DLD1 (cell line): ENCODE measurements around the gene MYLK.

Source experiments
- in situ Hi-C: cut with HindIII; loops from 2 replicates; pipeline ENCODE4 v1.10.0; 2017; ENCODE audit warnings: low sequenced_read_pairs

The MYLK gene

GRCh38 chr3:123798550-123798949 is 85.6 kb downstream of the MYLK start:
- in situ Hi-C loops = no loop called here

GRCh38 chr3:123795471-123796251 is 88.5 kb downstream of the MYLK start:
- in situ Hi-C loops = no loop called here

- in situ Hi-C loops = no loop called here
Measured at GRCh38 chr3:123793425-123793824, 90.7 kb downstream of the MYLK start.

- in situ Hi-C loops = no loop called here
Measured at GRCh38 chr3:123792473-123793201, 91.5 kb downstream of the MYLK start.

- in situ Hi-C loops = no loop called here
Measured at GRCh38 chr3:123791898-123792297, 92.2 kb downstream of the MYLK start.

GRCh38 chr3:123791417-123791816 is 92.7 kb downstream of the MYLK start:
- in situ Hi-C loops = no loop called here

GRCh38 chr3:123791073-123791370 is 93.1 kb downstream of the MYLK start:
- in situ Hi-C loops = no loop called here

- in situ Hi-C loops = no loop called here
Measured at GRCh38 chr3:123790254-123791072, 93.7 kb downstream of the MYLK start.

GRCh38 chr3:123789760-123790159 is 94.4 kb downstream of the MYLK start:
- in situ Hi-C loops = no loop called here

GRCh38 chr3:123789160-123789559 is 95.0 kb downstream of the MYLK start:
- in situ Hi-C loops = no loop called here

- in situ Hi-C loops = no loop called here
Measured at GRCh38 chr3:123788710-123789109, 95.4 kb downstream of the MYLK start.

- in situ Hi-C loops = no loop called here
Measured at GRCh38 chr3:123787133-123787532, 97.0 kb downstream of the MYLK start.

GRCh38 chr3:123785602-123786001 is 98.5 kb downstream of the MYLK start:
- in situ Hi-C loops = no loop called here

- in situ Hi-C loops = no loop called here
Measured at GRCh38 chr3:123783811-123784210, 100.3 kb downstream of the MYLK start.

GRCh38 chr3:123783050-123783689 is 101.0 kb downstream of the MYLK start:
- in situ Hi-C loops = no loop called here

- in situ Hi-C loops = no loop called here
Measured at GRCh38 chr3:123782488-123782887, 101.6 kb downstream of the MYLK start.

- in situ Hi-C loops = no loop called here
Measured at GRCh38 chr3:123781571-123782275, 102.4 kb downstream of the MYLK start.

GRCh38 chr3:123781138-123781537 is 103.0 kb downstream of the MYLK start:
- in situ Hi-C loops = no loop called here

GRCh38 chr3:123780656-123781055 is 103.5 kb downstream of the MYLK start:
- in situ Hi-C loops = no loop called here

- in situ Hi-C loops = no loop called here
Measured at GRCh38 chr3:123779655-123780231, 104.4 kb downstream of the MYLK start.
